ENCODE data around the gene TTC4.

GRCh38 chr1:54686155-54686554 is 29.5 kb upstream of the TTC4 start:
- no peak for TF ChIP-seq FOXM1 (IDR thresholded peaks at IDR 0.05; ENCODE audit: borderline replicate concordance)
- TF ChIP-seq ARNT (IDR thresholded peaks at IDR 0.05) = no peak
- no peak for TF ChIP-seq SP1 (IDR thresholded peaks at IDR 0.05)
- TF ChIP-seq HDGF (IDR thresholded peaks at IDR 0.05; ENCODE audit: borderline replicate concordance) = no peak
